Measurements from ENCODE around the gene C5AR2.

The C5AR2 gene

GRCh38 chr19:47391510-47392223 is 59.7 kb downstream of the C5AR2 start:
- peak; percentile 57 for DNase-seq (ENCODE audit: low read depth, low spot score)
- in situ Hi-C loops (cut with HindIII; ENCODE audit: low sequenced_read_pairs), result no loop called here
- H3K4me3 ChIP-seq (ENCODE audit: low read depth, low read length), result no peak overlapping the region
- peak; percentile 94 for TF ChIP-seq CTCF (IDR thresholded peaks at IDR 0.05; ENCODE audit: low read depth, low read length)

Measured in astrocyte of the spinal cord (primary cell).